Activated T-cell treated with anti-CD3 and anti-CD28 coated beads, Interleukin-2, amount 50 U/mL, for 72 hours (primary cell): ENCODE results near the gene C1QTNF6. TPM values are rescaled to one million over a fixed set of nuclear protein-coding genes. Genes with fewer than 3 reads are reported as not detected.

Source experiments
- ATAC-seq, 2 donors: fragments of 150-1000 bp; cut with Tn5 transposase; replicated peaks in 1 of 2; 2 replicates each; pipeline ENCODE4 v1.10.0; 2021; ENCODE audit warnings: moderate library complexity in 2 of 2, mild to moderate bottlenecking in 1 of 2
- DNase-seq, 2 donors: peaks; one replicate each; pipeline ENCODE4 v3.0.0; 2021 to 2022; ENCODE audit warnings: mixed read lengths in 1 of 2
- H3K27ac Mint-ChIP-seq: one replicate; pipeline ENCODE4 v1.8.0; 2022; ENCODE audit warnings: mild to moderate bottlenecking, moderate library complexity, mixed read lengths
- H3K27me3 Mint-ChIP-seq: one replicate; pipeline ENCODE4 v1.8.0; 2022; ENCODE audit warnings: low read depth, mixed read lengths
- H3K36me3 Mint-ChIP-seq, 2 donors: one replicate each; pipeline ENCODE4 v1.8.0; 2022; ENCODE audit warnings: mixed read lengths in 2 of 2, mild to moderate bottlenecking in 1 of 2; ENCODE audit not compliant: insufficient read depth in 2 of 2
- H3K4me1 Mint-ChIP-seq: one replicate; pipeline ENCODE4 v1.8.0; 2022; ENCODE audit warnings: low read depth, mixed read lengths
- H3K4me3 Mint-ChIP-seq, 2 donors: one replicate each; pipeline ENCODE4 v1.8.0; 2022; ENCODE audit warnings: mild to moderate bottlenecking in 2 of 2, mixed read lengths in 2 of 2, moderate library complexity in 2 of 2
- H3K9me3 Mint-ChIP-seq, 2 donors: one replicate each; pipeline ENCODE4 v1.8.0; 2022; ENCODE audit warnings: mixed read lengths in 2 of 2
- total RNA-seq, 2 donors: library from RNA; stranded (reverse); gene quantifications; one replicate each; pipeline ENCODE4 v1.2.3, GENCODE V29; 2022

C1QTNF6 gene
- total RNA-seq, 2 donors from 2014 or later, result 22.7 to 30.0 TPM

- no peak for ATAC-seq
- Mint-ChIP-seq H3K27ac (no peak overlapping the region), H3K4me1 (peaks cover 26% of the 10 kb centered on the region), H3K36me3 (no peaks in the 10 kb centered on the region), H3K27me3 (peaks cover 10% of the 10 kb centered on the region), H3K9me3 (no peaks in the 10 kb centered on the region), H3K4me3 (no peak overlapping the region)
- DNase-seq, result no peak
Observed at GRCh38 chr22:37179622-37180420, 8.2 kb downstream of the C1QTNF6 start.

GRCh38 chr22:37179126-37179470 lies 8.9 kb downstream of the C1QTNF6 start:
- Mint-ChIP-seq H3K36me3 (no peaks in the 10 kb centered on the region), H3K27me3 (peaks cover 16% of the 10 kb centered on the region), H3K4me3 (no peak overlapping the region), H3K27ac (no peak overlapping the region), H3K4me1 (peaks cover 30% of the 10 kb centered on the region), H3K9me3 (no peaks in the 10 kb centered on the region)
- DNase-seq (no peak), ATAC-seq (no peak)

DNA sequence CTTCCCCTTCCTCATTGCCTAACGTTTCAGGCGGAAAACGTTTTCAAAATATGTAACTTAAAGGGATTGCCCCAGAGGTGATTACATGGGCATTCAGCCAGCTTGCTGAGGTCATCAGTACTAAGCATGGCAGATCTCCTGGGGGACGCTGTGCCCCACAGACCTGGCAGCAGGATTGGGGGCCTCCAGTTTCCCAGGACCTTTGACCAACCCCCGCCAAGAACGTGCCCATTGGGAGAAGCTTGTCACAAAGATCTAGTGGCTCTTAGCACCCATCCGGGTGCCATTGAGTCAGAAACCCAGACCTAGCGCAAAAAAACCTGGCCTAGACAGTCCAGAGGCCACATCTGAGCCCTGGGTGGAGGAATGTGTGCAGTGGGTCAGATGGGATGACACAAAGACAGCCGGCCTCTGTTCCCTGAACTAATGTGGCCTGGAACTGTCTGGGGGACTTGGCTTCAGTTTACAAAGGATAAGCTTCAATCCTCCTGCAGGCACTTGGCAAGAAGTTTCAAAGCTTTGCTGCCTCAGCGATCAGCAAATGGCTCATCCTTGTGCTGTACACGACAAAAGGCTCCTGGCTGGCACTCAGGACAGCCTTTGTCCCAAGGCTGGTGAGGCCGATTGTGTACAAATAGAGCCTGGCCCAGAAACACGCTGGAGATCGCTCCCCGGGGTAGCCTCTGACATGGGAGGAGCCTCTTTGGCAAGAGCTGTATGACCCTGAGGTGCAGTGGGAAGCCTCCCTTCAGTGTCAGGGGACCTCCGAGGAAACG lies 9.5 kb downstream of the C1QTNF6 start:
- H3K9me3 Mint-ChIP-seq, result no peaks in the 10 kb centered on the region
- no peak overlapping the region for H3K27ac Mint-ChIP-seq
- DNase-seq (no peak), ATAC-seq (no peak)
- H3K4me3 Mint-ChIP-seq, result no peak overlapping the region
- H3K27me3 Mint-ChIP-seq, result peaks cover 16% of the 10 kb centered on the region
- peaks cover 26% of the 10 kb centered on the region for H3K4me1 Mint-ChIP-seq
- no peaks in the 10 kb centered on the region for H3K36me3 Mint-ChIP-seq

DNA sequence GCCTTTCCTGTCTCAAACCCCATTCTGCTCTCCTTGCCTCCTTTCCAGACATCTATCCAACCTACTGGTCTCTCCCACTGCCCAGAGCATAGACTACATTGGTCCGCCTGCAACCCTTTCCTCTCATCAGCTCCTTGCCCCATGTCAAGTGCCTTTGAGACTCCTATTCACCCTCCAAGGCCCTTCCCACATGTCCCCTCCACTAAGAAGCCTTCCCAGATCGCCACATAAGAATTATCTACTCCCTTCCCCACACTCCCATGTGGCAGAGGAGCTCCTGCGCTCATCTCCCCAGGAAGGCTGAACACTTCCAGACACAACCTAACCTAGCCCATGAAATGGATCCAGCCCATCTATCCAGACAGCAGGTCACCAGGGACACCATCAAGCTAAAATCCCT lies 10.3 kb downstream of the C1QTNF6 start:
- peaks cover 16% of the 10 kb centered on the region for H3K27me3 Mint-ChIP-seq
- H3K9me3 Mint-ChIP-seq, result no peaks in the 10 kb centered on the region
- DNase-seq, result no peak
- H3K36me3 Mint-ChIP-seq, result no peaks in the 10 kb centered on the region
- no peak overlapping the region for H3K4me3 Mint-ChIP-seq
- H3K27ac Mint-ChIP-seq, result no peak overlapping the region
- H3K4me1 Mint-ChIP-seq, result peaks cover 18% of the 10 kb centered on the region
- no peak for ATAC-seq

- H3K27ac Mint-ChIP-seq, result no peak overlapping the region
- H3K4me1 Mint-ChIP-seq, result peaks cover 18% of the 10 kb centered on the region
- H3K27me3 Mint-ChIP-seq, result peaks cover 16% of the 10 kb centered on the region
- DNase-seq, result no peak
- H3K36me3 Mint-ChIP-seq, result no peaks in the 10 kb centered on the region
- H3K4me3 Mint-ChIP-seq, result no peak overlapping the region
- H3K9me3 Mint-ChIP-seq, result no peaks in the 10 kb centered on the region
- ATAC-seq, result no peak
Observed at GRCh38 chr22:37177221-37177620, 10.8 kb downstream of the C1QTNF6 start.

GRCh38 chr22:37176464-37177061 lies 11.5 kb downstream of the C1QTNF6 start:
- peak overlapping the region in 1 of 2 donors; percentile 33 for H3K4me3 Mint-ChIP-seq
- peaks cover 18% of the 10 kb centered on the region for H3K4me1 Mint-ChIP-seq
- ATAC-seq (peak; percentile 25 to 41), DNase-seq (no peak)
- H3K9me3 Mint-ChIP-seq, result no peaks in the 10 kb centered on the region
- no peaks in the 10 kb centered on the region for H3K36me3 Mint-ChIP-seq
- H3K27me3 Mint-ChIP-seq, result peaks cover 16% of the 10 kb centered on the region
- peak overlapping the region; percentile 27 for H3K27ac Mint-ChIP-seq

DNA sequence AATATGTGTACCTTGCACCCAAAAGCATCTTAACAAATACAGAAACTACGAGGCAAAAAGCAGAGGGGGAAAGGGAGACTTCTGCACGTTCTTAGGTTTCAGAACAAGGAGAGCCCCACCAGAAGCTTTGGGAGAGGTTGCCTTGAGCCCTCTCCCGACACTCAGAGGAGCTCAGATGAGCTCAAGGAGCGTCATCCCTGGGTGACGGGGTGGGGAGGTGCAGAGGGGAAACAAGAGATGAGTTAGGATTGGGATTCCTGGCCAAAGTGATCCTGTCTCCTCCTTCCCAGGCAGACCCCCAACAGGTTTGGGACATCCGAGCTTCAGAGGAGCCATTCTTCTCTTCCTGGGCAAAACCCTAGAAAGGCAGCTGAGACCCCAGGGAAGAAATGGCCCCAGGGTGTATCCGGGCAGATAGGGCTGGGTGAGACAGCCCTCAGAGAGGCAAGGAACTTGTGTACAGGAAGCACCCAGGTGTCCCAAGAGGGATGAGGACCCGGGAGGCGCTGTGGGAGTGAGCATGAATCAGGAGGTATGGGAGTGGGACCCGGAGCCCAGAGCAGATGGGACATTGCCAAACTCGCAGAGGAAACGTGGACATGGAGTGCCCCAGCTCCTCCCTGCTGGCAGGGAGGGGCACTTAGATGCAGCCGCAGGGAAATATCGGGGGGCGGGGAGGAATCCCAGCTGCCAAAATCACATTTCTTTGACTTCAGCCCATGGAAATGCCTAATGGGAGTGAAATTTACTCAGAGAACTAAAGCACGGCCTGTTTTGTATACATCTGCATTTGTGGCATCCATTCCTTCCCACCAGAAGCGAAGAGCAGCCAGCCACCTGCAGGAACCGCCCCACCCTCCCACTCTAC lies 12.4 kb downstream of the C1QTNF6 start:
- DNase-seq (no peak), ATAC-seq (no peak)
- Mint-ChIP-seq H3K4me3 (no peak overlapping the region), H3K27me3 (peaks cover 16% of the 10 kb centered on the region), H3K4me1 (peaks cover 18% of the 10 kb centered on the region), H3K9me3 (no peaks in the 10 kb centered on the region), H3K27ac (no peak overlapping the region), H3K36me3 (no peaks in the 10 kb centered on the region)

DNA sequence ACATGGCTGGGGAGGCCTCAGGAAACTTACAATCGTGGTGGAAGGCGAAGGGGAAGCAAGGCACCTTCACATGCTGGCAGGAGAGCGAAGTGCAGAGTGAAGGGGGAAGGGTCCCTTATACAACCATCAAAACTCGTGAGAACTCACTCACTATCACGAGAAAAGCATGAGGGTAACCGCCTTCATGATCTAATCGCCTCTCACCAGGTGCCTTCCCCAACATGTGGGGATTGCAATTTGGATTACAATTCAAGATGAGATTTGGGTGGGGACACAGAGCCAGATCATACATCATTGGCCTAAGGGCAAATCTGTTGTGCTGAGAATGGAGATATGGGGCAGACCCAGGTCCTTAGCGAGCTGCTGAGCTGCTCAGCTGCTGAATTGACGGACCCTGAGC lies 13.1 kb downstream of the C1QTNF6 start:
- Mint-ChIP-seq H3K27ac (no peak overlapping the region), H3K36me3 (no peaks in the 10 kb centered on the region), H3K4me1 (peaks cover 21% of the 10 kb centered on the region), H3K9me3 (no peaks in the 10 kb centered on the region), H3K4me3 (no peak overlapping the region), H3K27me3 (peaks cover 16% of the 10 kb centered on the region)
- ATAC-seq, result no peak
- DNase-seq, result no peak

DNA sequence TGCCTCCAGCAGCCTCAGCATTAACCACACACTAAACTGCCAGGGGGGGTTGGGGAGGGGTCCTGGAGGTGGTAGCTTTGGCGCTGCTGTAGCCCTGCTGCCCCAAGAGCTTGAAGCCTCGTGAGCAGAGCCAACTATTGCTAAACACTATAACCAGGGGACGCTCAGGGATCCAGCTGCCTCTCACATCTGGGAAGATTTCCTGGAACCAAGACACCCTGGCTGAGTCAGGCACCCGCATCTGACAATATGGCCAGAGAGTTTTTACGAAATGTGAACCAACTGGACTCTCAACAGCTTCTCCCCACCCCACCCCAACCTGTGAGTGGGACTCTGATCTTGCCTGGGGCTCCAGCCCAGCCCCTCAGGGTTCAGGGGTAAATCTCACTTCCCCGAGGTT lies 14.3 kb downstream of the C1QTNF6 start:
- no peak for DNase-seq
- peaks cover 30% of the 10 kb centered on the region for H3K4me1 Mint-ChIP-seq
- H3K36me3 Mint-ChIP-seq, result no peaks in the 10 kb centered on the region
- peaks cover 16% of the 10 kb centered on the region for H3K27me3 Mint-ChIP-seq
- no peak overlapping the region for H3K27ac Mint-ChIP-seq
- H3K9me3 Mint-ChIP-seq, result no peaks in the 10 kb centered on the region
- H3K4me3 Mint-ChIP-seq, result no peak overlapping the region
- ATAC-seq, result no peak

- peaks cover 39% of the 10 kb centered on the region for H3K4me1 Mint-ChIP-seq
Observed at GRCh38 chr22:37172266-37173245, 15.5 kb downstream of the C1QTNF6 start.

GRCh38 chr22:37171662-37172061 lies 16.4 kb downstream of the C1QTNF6 start:
- no peak for DNase-seq
- Mint-ChIP-seq H3K9me3 (no peaks in the 10 kb centered on the region), H3K36me3 (no peaks in the 10 kb centered on the region), H3K27ac (no peak overlapping the region), H3K4me1 (peaks cover 42% of the 10 kb centered on the region), H3K27me3 (peaks cover 8% of the 10 kb centered on the region), H3K4me3 (no peak overlapping the region)
- no peak for ATAC-seq

More at GRCh38 chr22:37172266-37173245, 15.5 kb downstream of the C1QTNF6 start:
- ATAC-seq, result no peak
- peaks cover 8% of the 10 kb centered on the region for H3K27me3 Mint-ChIP-seq
- H3K36me3 Mint-ChIP-seq, result no peaks in the 10 kb centered on the region
- no peak overlapping the region for H3K4me3 Mint-ChIP-seq
- H3K27ac Mint-ChIP-seq, result no peak overlapping the region
- H3K9me3 Mint-ChIP-seq, result no peaks in the 10 kb centered on the region
- DNase-seq, result no peak
